ENCODE data around the gene DOCK9. TPM values are rescaled to one million over a fixed set of nuclear protein-coding genes. Genes with fewer than 3 reads are reported as not detected.

Gene DOCK9
- total RNA-seq, 1 experiment from 2014 or later: 30.5 TPM

- Histone ChIP-seq H3K27me3 (ENCODE audit: control insufficient read depth, insufficient read depth, low read length) (no peaks in the 10 kb centered on the region), H3K9me3 (ENCODE audit: control insufficient read depth, insufficient read depth, low read depth, low read length) (no peaks in the 10 kb centered on the region), H3K27ac (ENCODE audit: low read length) (no peak overlapping the region), H3K4me1 (ENCODE audit: control insufficient read depth, insufficient read depth, low read length) (no peaks in the 10 kb centered on the region), H3K36me3 (ENCODE audit: control insufficient read depth, insufficient read depth, low read length) (no peaks in the 10 kb centered on the region), H3K4me3 (ENCODE audit: low read depth in 2 of 2, low read length in 2 of 2) (no peak overlapping the region)
- ATAC-seq (no peak), DNase-seq (ENCODE audit: low read depth, low spot score) (no peak)
- CTCF ChIA-PET: no interaction called here
- TF ChIP-seq SIN3A (IDR thresholded peaks at IDR 0.05; ENCODE audit: borderline replicate concordance, insufficient read depth, low read depth, low read length): no peak
- no peak for TF ChIP-seq CTCF (IDR thresholded peaks at IDR 0.05)
- no peak for TF ChIP-seq REST (IDR thresholded peaks at IDR 0.05; ENCODE audit: insufficient read depth in 1 of 2, low read depth in 2 of 2, low read length in 1 of 2)
- no peak for TF ChIP-seq TCF7L2 (IDR thresholded peaks at IDR 0.05; ENCODE audit: low read depth, low read length)
- TF ChIP-seq POLR2AphosphoS5 (IDR thresholded peaks at IDR 0.05; ENCODE audit: low read depth, low read length): no peak
- POLR2A ChIA-PET: no interaction called here
- no TSS peak for BruUV-seq (replicated peaks)
- in situ Hi-C loops (cut with HindIII; ENCODE audit: low pct_unique_long_range_greater_than_20kb, low sequenced_read_pairs): no loop called here
- intact Hi-C loops (cut with micrococcal nuclease; ENCODE audit: unreplicated experiment): no loop called here
Measured at GRCh38 chr13:98785405-98785804, 192.5 kb downstream of the DOCK9 start.

GRCh38 chr13:98784666-98785065 lies 193.2 kb downstream of the DOCK9 start:
- in situ Hi-C loops (cut with HindIII; ENCODE audit: low pct_unique_long_range_greater_than_20kb, low sequenced_read_pairs): no loop called here
- Histone ChIP-seq H3K27ac (ENCODE audit: low read length) (no peak overlapping the region), H3K27me3 (ENCODE audit: control insufficient read depth, insufficient read depth, low read length) (no peaks in the 10 kb centered on the region), H3K4me3 (ENCODE audit: low read depth in 2 of 2, low read length in 2 of 2) (no peak overlapping the region), H3K36me3 (ENCODE audit: control insufficient read depth, insufficient read depth, low read length) (no peaks in the 10 kb centered on the region), H3K4me1 (ENCODE audit: control insufficient read depth, insufficient read depth, low read length) (no peaks in the 10 kb centered on the region), H3K9me3 (ENCODE audit: control insufficient read depth, insufficient read depth, low read depth, low read length) (no peaks in the 10 kb centered on the region)
- no peak for TF ChIP-seq POLR2AphosphoS5 (IDR thresholded peaks at IDR 0.05; ENCODE audit: low read depth, low read length)
- TF ChIP-seq CTCF (IDR thresholded peaks at IDR 0.05): no peak
- no peak for TF ChIP-seq SIN3A (IDR thresholded peaks at IDR 0.05; ENCODE audit: borderline replicate concordance, insufficient read depth, low read depth, low read length)
- no peak for TF ChIP-seq REST (IDR thresholded peaks at IDR 0.05; ENCODE audit: insufficient read depth in 1 of 2, low read depth in 2 of 2, low read length in 1 of 2)
- TF ChIP-seq TCF7L2 (IDR thresholded peaks at IDR 0.05; ENCODE audit: low read depth, low read length): no peak
- intact Hi-C loops (cut with micrococcal nuclease; ENCODE audit: unreplicated experiment): no loop called here
- ATAC-seq (no peak), DNase-seq (ENCODE audit: low read depth, low spot score) (no peak)
- BruUV-seq (replicated peaks): no TSS peak
- CTCF ChIA-PET: no interaction called here
- POLR2A ChIA-PET: no interaction called here

All from Panc1 (cell line).